HG02884 (cell line): ENCODE results near the gene NFIL3.

Experiments
- ATAC-seq: cut with Tn5 transposase; IDR thresholded peaks from one replicate; pipeline ENCODE4 v1.9.1; 2021; ENCODE audit warnings: mild to moderate bottlenecking, moderate library complexity; ENCODE audit not compliant: unreplicated experiment

Gene NFIL3

GRCh38 chr9:91422758-91423711 is 597 bp downstream of the NFIL3 start:
- ATAC-seq, result peak; percentile 31

- no peak for ATAC-seq
Observed at GRCh38 chr9:91421971-91422757, 1.5 kb downstream of the NFIL3 start.

GRCh38 chr9:91421128-91421765 is 2.4 kb downstream of the NFIL3 start:
- ATAC-seq, result no peak

DNA sequence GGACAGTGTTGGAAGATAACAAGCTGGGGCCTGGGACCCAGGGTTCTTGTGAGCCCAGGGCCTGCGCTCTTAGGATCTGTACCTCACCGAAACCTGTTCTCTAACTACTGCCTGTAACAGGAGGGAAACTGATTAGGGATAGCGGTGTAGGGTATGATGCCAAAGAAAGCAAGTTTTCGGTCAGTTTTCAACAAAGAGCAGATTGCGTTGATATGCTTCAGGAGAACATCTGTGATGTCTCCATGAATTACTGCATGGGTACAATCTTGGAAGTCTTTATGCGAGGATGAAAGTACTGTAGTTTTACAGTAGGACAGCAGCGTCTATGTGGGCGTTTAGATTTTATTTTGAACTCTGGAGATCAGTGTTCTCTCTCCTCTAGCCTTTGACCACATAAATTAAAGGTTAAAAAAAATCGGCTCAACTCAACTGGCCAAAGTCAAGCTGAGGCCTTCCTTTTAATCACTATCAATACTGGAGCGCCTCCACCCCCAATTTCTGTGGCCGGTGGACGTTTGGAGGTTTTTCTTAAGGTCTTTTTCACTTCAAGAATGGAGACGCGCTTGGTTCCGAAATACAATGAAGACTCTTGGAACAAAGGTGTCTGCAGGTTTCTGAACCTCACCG is 3.0 kb downstream of the NFIL3 start:
- ATAC-seq, result no peak

DNA sequence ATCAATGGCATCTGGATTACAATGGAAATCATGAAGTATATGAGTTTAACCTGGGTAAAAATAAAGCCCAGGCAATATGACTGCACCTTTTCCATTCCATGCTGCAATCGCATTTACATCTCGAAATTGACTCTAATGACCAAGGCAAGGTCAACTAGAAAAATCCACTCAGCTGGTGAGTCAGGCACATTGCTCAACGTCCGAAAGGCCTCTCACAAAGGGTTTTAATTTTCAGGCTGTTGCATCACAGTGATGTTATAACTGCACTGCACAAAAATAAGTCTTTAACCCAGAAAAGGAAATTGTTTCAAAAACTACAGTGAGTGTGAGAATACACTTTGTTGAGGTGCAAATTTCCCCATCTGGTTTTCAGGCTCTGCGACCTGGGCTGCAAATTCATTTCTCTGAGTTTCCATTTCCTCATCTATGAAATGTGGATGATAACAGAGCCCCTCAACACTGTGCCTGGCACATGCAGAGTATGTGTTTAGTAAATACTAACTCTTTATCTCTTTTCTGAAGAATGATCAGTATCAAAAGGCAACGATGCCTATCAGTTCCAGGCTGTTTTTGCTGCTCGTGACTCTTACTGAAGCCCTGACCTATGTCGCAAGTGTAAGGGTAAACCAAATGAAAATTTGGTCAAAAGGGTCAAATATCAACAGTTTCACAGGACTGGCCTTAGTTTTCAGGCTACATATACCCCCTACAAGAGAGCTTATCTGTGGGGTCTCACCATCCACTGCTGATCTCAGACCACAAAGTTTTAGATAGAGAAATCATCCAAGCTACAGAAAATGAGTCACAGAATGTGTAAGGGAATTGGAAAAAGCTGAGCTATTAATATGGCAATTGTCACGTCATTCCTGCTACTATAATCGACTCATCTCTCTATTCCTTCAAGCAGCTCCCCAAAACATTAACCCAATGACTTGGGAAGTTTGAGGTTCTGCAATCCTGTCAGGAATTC is 4.1 kb downstream of the NFIL3 start:
- ATAC-seq, result no peak

DNA sequence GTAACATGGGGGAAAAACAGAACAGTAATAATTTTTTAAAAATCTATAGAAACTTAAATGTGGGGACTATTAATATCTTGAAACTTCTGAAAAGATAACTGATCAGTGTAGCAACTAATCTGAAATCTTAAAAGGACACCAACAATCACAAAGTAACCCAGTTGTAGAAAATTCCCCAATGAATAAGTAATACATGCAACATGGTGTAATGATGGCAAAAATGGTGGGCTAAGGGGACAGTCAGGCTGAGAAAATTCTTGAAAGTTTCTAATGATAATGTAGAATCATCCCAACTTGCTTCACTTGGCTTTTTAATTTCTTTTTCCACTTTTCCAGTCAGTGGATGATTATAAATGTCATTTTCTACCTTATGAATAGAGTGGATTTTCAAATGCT is 5.4 kb downstream of the NFIL3 start:
- no peak for ATAC-seq

DNA sequence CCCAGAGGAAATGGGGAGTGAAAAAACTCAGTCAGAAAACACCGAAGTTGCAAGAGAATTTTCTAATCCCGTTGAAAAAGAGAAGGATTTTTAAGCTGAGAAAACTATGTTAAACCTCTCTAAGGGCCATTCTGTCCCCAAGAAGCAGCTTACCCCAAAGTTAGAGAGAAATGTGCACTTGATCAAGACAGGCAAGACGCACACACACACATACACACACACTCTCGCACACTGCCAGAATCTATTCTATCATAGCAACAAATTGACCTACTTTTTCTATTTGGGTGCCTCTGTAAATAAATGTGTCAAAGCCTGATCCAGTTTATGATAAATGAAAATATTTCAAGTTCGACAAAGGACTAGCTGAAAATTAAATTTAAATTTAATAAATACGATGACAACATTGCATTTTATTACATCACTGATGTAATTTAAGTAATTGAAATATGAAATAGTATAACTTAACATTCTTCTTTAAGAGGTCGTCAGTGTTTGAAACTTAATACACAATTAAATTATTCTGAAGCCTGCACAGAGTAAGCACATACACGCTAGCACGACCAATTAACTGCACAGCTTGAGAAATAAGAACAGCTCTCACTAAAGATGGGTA is 5.9 kb downstream of the NFIL3 start:
- ATAC-seq, result no peak

DNA sequence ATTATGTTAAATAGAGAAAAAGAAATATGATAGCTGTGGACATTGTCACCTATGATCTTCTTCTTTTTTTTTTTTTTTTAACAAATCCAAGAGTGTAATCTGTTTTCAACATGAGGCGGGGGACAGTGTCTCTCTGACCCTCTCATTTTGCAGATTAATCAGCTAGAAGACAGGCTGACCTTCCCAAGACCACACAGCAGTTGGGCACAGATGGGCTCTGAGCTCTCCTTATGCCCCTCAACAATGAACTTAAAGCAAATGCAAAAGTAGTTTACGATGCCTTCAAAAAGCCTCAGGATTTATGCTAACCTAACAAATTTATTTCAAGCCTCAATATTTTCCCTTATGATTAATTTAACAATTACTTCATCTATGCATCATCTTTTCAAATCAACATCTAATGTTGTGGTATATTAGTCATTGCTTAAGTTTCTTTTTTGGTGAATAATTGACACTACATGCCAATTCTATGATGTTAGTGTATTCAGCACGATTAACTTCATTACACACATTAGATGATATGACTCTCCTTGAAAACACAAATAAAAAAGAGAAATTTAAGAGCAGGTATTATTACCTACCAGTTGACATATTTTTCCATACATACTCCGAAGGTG is 7.4 kb downstream of the NFIL3 start:
- ATAC-seq, result no peak

DNA sequence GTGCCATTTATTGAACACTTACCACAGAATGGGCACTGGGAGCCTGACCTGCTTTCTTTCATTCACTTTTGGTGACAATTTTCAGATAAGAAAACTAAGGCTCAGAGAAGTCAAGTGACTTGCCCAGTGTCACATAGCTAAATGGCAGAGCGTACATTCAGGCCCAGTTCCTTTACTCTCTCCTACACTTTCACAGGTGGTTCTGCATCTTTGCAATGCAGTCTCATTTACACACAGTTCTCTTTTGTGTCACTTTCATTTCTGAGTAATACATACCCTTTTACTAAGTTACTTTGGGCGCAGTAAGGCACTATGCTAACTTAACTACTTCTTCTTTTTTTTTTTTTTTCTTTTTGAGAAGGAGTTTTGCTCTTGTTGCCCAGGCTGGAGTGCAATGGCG is 8.3 kb downstream of the NFIL3 start:
- ATAC-seq, result peak; percentile 93

DNA sequence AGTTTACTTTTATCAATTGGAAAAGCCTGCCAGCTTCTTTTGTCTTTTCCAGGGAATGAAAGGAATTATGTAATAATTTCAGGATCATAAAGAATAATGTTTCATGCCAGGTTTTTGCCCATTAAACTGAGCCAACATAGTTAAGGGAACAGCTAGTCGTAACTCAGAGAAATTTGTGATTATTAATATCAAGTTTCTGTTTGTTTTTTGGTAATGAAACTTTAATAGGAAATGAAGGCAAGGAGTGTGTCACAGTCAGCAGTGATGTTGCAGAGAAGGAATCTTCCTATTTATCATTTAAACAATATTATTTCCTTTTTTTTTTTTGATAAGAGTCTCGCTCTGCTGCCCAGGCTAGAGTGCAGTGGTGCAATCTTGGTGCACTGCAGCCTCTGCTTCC is 10.7 kb downstream of the NFIL3 start:
- no peak for ATAC-seq

DNA sequence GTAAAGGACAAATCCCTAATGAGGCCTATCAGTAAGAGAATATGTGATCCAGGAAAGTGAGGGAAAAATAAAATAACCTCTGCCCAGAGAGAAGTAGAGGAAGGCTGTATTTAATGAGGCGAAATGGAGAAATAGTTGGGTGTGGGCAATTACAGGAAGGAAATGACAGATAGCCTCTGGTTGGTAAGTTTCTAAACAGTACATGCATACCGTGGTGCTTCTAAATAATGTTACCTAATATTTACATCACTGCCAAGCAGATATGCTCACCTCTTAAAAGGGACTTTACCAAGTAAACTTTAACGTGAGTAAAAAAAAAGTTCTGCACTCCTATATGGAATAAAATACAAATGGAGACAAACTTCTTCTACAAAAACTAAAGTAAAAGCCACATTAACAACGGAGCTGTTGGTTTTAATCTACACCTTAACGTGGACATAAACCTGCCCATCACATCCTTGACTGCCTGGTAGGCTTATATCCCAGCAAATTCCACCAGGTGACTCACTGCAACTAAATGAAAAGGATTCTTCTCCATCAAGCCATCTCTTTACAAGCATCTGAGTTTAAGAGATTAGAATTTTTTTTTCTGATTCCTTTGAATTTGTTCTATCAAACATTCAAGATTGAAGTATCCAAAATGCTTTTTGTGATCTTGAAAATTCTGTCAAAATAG is 12.4 kb downstream of the NFIL3 start:
- no peak for ATAC-seq

DNA sequence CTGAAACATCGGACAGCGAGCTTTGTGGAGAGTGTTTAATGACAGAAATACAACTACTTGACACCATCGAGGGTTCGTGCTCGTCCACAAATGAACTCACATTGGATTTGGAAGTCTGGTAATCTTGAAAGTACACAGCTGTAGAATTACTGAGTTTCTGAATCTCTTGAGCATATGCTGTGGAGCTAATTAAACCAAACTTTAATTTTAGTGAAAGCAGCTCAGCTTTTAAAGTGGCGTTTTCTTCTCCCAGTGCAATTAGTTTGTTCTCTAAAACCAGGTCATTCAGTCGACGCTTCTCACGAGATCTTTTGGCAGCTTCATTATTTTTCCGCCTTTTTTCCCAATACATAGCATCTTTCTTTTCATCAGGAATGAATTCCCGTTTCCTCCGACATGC is 13.5 kb downstream of the NFIL3 start:
- ATAC-seq, result no peak

- ATAC-seq, result no peak
Observed at GRCh38 chr9:91408475-91408874, 15.2 kb downstream of the NFIL3 start.

- ATAC-seq, result no peak
Observed at GRCh38 chr9:91407580-91408318, 15.9 kb downstream of the NFIL3 start.

GRCh38 chr9:91405343-91406077 is 18.1 kb downstream of the NFIL3 start:
- ATAC-seq, result no peak

DNA sequence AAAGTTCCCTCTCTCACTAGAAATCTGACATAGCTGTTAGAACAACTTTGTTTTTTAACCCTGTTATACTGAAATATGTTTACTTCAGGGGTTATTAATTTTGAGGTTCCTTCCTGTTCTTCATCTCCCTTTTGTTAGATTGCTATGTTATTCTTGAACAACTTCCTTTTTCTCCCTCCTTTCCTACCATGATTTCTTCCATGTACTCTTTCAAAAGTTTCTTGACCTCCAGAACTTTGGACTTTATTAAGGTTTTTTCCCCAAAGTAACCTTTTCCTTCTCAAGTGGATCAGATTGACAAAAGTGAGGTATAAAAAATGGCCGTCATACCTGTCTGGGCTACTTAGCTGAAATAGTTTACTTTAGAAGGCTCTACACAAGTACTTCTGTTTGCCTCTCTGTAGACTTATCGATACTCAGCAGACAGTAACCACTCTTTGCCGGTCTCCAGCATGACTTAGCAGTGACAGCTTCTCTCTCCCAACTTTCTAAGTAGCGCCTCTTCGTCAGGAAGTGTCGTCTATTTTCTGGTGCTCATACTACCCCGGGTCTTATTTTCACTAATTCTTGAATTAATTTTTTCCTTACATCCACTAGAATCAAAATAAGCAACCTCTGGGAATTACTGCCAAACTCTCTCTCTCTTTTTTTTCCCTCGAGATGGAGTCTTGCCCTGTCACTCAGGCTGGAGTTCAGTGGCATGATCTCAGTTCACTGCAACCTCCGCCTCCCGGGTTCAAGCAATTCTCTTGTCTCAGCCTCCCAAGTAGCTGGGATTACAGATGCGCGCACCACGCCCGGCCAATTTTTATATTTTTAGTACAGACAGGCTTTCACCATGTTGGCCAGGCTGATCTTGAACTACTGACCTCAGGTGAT is 19.7 kb downstream of the NFIL3 start:
- no peak for ATAC-seq
